ENCODE measurements around the gene CTNNBL1. TPM values are rescaled to one million over a fixed set of nuclear protein-coding genes. Genes with fewer than 3 reads are reported as not detected.

The CTNNBL1 gene
- total RNA-seq, 4 donors from 2014 or later: 40.4 to 54.3 (median 44.7) TPM

DNA sequence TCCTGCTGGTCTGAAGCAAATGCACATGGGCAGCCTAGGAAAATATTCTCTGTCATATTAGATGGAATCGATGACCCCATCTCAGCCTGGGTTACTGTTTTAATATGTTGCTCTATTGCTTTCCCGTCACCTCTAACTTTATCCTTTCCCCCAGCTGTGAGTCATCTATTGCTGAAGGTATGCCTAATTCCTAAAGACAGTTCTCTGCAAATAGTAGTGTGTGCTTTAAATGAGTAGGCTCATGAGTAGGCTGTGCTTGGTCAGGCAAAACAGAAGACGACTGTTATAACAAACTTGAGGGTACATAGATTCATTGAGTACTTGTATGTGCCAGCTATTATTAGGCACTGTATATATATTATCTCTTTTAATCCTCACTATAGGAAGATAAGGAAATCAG lies 47.2 kb downstream of the CTNNBL1 start:
- H3K27ac ChIP-seq (replicated peaks in 1 of 4): no peak overlapping the region
- no peaks in the 10 kb centered on the region for H3K27me3 ChIP-seq
- peaks cover 0 to 16% (median 14%) of the 10 kb centered on the region in 4 donors for H3K4me1 ChIP-seq
- intact Hi-C loops (cut with DNase I): no loop called here
- no peak for DNase-seq (ENCODE audit: extremely low spot score)
- WGBS: 73% methylated on average over 3 of the region's 3 CpGs
- TF ChIP-seq POLR2AphosphoS5 (IDR thresholded peaks at IDR 0.05) (no peak), POLR2A (IDR thresholded peaks at IDR 0.05; ENCODE audit: low read depth) (no peak), EP300 (IDR thresholded peaks at IDR 0.05) (no peak)
- TF ChIP-seq, protein P1, sequence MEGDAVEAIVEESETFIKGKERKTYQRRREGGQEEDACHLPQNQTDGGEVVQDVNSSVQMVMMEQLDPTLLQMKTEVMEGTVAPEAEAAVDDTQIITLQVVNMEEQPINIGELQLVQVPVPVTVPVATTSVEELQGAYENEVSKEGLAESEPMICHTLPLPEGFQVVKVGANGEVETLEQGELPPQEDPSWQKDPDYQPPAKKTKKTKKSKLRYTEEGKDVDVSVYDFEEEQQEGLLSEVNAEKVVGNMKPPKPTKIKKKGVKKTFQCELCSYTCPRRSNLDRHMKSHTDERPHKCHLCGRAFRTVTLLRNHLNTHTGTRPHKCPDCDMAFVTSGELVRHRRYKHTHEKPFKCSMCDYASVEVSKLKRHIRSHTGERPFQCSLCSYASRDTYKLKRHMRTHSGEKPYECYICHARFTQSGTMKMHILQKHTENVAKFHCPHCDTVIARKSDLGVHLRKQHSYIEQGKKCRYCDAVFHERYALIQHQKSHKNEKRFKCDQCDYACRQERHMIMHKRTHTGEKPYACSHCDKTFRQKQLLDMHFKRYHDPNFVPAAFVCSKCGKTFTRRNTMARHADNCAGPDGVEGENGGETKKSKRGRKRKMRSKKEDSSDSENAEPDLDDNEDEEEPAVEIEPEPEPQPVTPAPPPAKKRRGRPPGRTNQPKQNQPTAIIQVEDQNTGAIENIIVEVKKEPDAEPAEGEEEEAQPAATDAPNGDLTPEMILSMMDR (IDR thresholded peaks at IDR 0.05): no peak
- H3K36me3 ChIP-seq: peaks cover 24 to 41% (median 26%) of the 10 kb centered on the region in 4 donors
- H3K9me3 ChIP-seq: no peaks in the 10 kb centered on the region
- H3K4me3 ChIP-seq: no peak overlapping the region

DNA sequence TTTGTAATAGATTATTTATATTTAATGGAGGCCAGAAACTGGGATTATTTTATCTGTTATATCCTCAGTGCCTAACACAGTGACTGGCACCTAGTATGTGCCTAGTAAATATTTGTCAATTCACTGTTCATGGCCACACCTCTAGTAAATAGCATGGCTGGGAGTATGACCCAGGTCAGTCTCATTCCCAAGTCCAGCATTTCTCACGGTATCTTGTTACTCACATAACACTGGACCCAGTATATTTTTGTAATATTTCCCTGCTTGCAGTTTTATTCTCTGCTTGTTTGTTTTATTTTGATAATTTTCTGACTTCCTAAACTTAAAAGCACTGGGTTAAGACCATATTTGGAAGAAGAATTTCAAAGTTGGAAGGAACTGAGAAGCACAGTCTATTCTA lies 47.7 kb downstream of the CTNNBL1 start:
- Histone ChIP-seq H3K4me3 (no peak overlapping the region), H3K9me3 (no peaks in the 10 kb centered on the region), H3K27ac (replicated peaks in 1 of 4) (no peak overlapping the region), H3K36me3 (peaks cover 22 to 41% (median 27%) of the 10 kb centered on the region in 4 donors), H3K27me3 (no peaks in the 10 kb centered on the region), H3K4me1 (peaks cover 0 to 16% (median 14%) of the 10 kb centered on the region in 4 donors)
- WGBS: 66% methylated on average over 1 of the region's 1 CpG
- intact Hi-C loops (cut with DNase I): no loop called here
- DNase-seq (ENCODE audit: extremely low spot score): no peak
- TF ChIP-seq EP300 (IDR thresholded peaks at IDR 0.05) (no peak), POLR2A (IDR thresholded peaks at IDR 0.05; ENCODE audit: low read depth) (no peak), POLR2AphosphoS5 (IDR thresholded peaks at IDR 0.05) (no peak)
- TF ChIP-seq, protein P1 (IDR thresholded peaks at IDR 0.05): no peak

- Histone ChIP-seq H3K9me3 (no peaks in the 10 kb centered on the region), H3K4me1 (peaks cover 0 to 16% (median 14%) of the 10 kb centered on the region in 4 donors), H3K27ac (replicated peaks in 1 of 4) (no peak overlapping the region), H3K4me3 (no peak overlapping the region), H3K27me3 (no peaks in the 10 kb centered on the region), H3K36me3 (peaks cover 16 to 41% (median 27%) of the 10 kb centered on the region in 4 donors)
- WGBS: 96% methylated on average over 2 of the region's 2 CpGs
- TF ChIP-seq EP300 (IDR thresholded peaks at IDR 0.05) (no peak), POLR2AphosphoS5 (IDR thresholded peaks at IDR 0.05) (no peak), POLR2A (IDR thresholded peaks at IDR 0.05; ENCODE audit: low read depth) (no peak)
- TF ChIP-seq, protein P1 (IDR thresholded peaks at IDR 0.05): no peak
- DNase-seq (ENCODE audit: extremely low spot score): no peak
- intact Hi-C loops (cut with DNase I): no loop called here
These were observed 48.3 kb downstream of the CTNNBL1 start for GRCh38 chr20:37742131-37742530.

DNA sequence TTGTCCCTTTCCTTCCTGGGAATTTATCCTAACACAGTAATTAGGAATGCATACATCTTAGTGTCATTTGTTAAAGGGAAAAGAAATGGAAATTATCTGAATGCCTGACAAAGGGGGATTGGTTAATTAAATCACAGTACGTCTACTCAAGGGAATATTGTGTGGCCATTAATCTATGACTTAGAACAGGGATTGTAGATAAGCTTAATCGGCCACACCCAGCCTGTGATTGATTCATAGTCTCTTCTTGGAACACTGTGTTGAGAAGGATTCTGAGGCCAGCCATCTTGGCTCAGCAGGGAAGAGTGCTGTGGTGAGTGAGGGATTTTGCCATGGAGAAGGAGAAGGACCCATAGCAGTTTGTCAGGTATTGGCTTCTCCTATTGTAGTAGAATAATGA lies 50.5 kb downstream of the CTNNBL1 start:
- intact Hi-C loops (cut with DNase I): no loop called here
- 97% methylated on average over 2 of the region's 2 CpGs for WGBS
- H3K27me3 ChIP-seq: no peaks in the 10 kb centered on the region
- no peak overlapping the region for H3K4me3 ChIP-seq
- H3K36me3 ChIP-seq: peaks cover 0 to 38% (median 20%) of the 10 kb centered on the region in 4 donors
- no peaks in the 10 kb centered on the region for H3K9me3 ChIP-seq
- no peak overlapping the region for H3K27ac ChIP-seq (replicated peaks in 1 of 4)
- TF ChIP-seq, protein P1 (IDR thresholded peaks at IDR 0.05): no peak
- TF ChIP-seq POLR2AphosphoS5 (IDR thresholded peaks at IDR 0.05): no peak
- DNase-seq (ENCODE audit: extremely low spot score): no peak
- H3K4me1 ChIP-seq: peaks cover 0 to 16% (median 14%) of the 10 kb centered on the region in 4 donors

DNA sequence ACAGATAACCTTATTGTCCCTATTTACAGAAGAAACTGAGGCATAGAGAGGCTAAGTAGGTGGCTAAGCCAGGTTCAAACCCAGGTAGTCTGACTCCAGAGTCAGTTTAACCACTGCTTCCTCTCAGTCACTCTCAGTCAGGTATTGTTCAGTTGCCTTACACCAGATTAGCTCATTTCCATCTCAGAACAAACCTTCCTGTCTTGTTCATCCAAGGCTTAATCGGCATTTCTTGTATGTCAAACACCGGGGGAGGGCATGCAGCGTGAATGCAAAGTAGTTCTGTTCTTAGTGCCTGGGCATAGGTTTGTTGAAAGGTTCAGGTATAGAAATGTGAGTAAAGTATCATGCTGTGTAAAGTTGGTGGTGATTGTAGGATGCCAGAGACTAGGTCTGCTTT lies 51.7 kb downstream of the CTNNBL1 start:
- no peaks in the 10 kb centered on the region for H3K9me3 ChIP-seq
- WGBS: 83% methylated on average over 3 of the region's 3 CpGs
- H3K36me3 ChIP-seq: peaks cover 0 to 37% (median 22%) of the 10 kb centered on the region in 4 donors
- H3K4me1 ChIP-seq: peaks cover 3 to 27% (median 19%) of the 10 kb centered on the region in 4 donors
- no peak overlapping the region for H3K27ac ChIP-seq (replicated peaks in 1 of 4)
- intact Hi-C loops (cut with DNase I): no loop called here
- TF ChIP-seq, protein P1 (IDR thresholded peaks at IDR 0.05): no peak
- TF ChIP-seq POLR2AphosphoS5 (IDR thresholded peaks at IDR 0.05) (no peak), EP300 (IDR thresholded peaks at IDR 0.05) (no peak), POLR2A (IDR thresholded peaks at IDR 0.05; ENCODE audit: low read depth) (no peak)
- DNase-seq (ENCODE audit: extremely low spot score): no peak
- no peaks in the 10 kb centered on the region for H3K27me3 ChIP-seq
- H3K4me3 ChIP-seq: no peak overlapping the region

All from esophagus muscularis mucosa (tissue), 4 donors.